Spinal cord (tissue), 10 donors: Measurements from ENCODE around the gene ELAC2. TPM values are rescaled to one million over a fixed set of nuclear protein-coding genes. Genes with fewer than 3 reads are reported as not detected.
A peak's percentile ranks its signal among the peaks of the same experiment; 100 is the strongest.

Experiments
- DNase-seq, 6 donors: peaks; one replicate each; pipeline versions ENCODE4 v3.0.0 to v3.0.0-alpha.2; 2013 to 2015; ENCODE audit warnings: low spot score in 6 of 6, low read depth in 4 of 6
- H3K27ac ChIP-seq: one replicate; pipeline ENCODE4 v1.5.1; 2013; ENCODE audit warnings: low read depth, low read length, control low read depth
- H3K27me3 ChIP-seq: one replicate; pipeline ENCODE4 v1.6.1; 2013; ENCODE audit warnings: low read length; ENCODE audit not compliant: control insufficient read depth, insufficient read depth
- H3K36me3 ChIP-seq: one replicate; pipeline ENCODE4 v1.6.1; 2013; ENCODE audit warnings: low read length; ENCODE audit not compliant: control insufficient read depth, insufficient read depth
- H3K4me1 ChIP-seq: one replicate; pipeline ENCODE4 v1.6.1; 2013; ENCODE audit warnings: low read length; ENCODE audit not compliant: control insufficient read depth, insufficient read depth
- H3K4me3 ChIP-seq: one replicate; pipeline ENCODE4 v1.5.1; 2013; ENCODE audit warnings: low read depth, low read length, control low read depth
- H3K9me3 ChIP-seq: one replicate; pipeline ENCODE4 v1.6.1; 2013; ENCODE audit warnings: low read length; ENCODE audit not compliant: control insufficient read depth, insufficient read depth
- whole genome bisulfite sequencing: methylation state at CpG from one replicate; pipeline ENCODE4 v1.1.5; 2013; ENCODE audit warnings: missing lambda C conversion rate; ENCODE audit not compliant: insufficient coverage; 5-methylcytosine and 5-hydroxymethylcytosine counted together
- polyA plus RNA-seq, 2 donors: library from polyadenylated mRNA; unstranded; fragments of 120-200 nt; gene quantifications; one replicate each; pipeline ENCODE4 v1.2.1, GENCODE V29; 2013; ENCODE audit not compliant: insufficient read length in 2 of 2
- total RNA-seq, 2 donors: library from RNA; depleted of rRNA in 1 of 2; stranded (reverse); fragments of 120-200 nt in 1 of 2; fragments of >200 nt in 1 of 2; gene quantifications; one replicate each; pipeline versions ENCODE4 v1.2.3 to v1.2.4, GENCODE V29; 2013 to 2014
- donor health status: healthy.

ELAC2 gene
- total and polyA plus RNA-seq, 4 donors = 55.3 to 64.4 (median 58.5) TPM

- WGBS = 11% methylated on average over 6 of the region's 15 CpGs
- no peak overlapping the region for H3K27ac ChIP-seq
These were observed 14.9 kb downstream of the ELAC2 start for GRCh38 chr17:13002761-13003453.

GRCh38 chr17:13001991-13002615 is 15.7 kb downstream of the ELAC2 start:
- peak in 3 of 6 donors; percentile 54 to 90 (median 82) for DNase-seq
- H3K9me3 ChIP-seq = no peaks in the 10 kb centered on the region
- no peak overlapping the region for H3K4me3 ChIP-seq
- no peaks in the 10 kb centered on the region for H3K27me3 ChIP-seq
- peaks cover 12% of the 10 kb centered on the region for H3K4me1 ChIP-seq
- H3K27ac ChIP-seq = no peak overlapping the region
- WGBS = 39% methylated on average over 15 of the region's 15 CpGs
- H3K36me3 ChIP-seq = peaks cover 71% of the 10 kb centered on the region

More at GRCh38 chr17:13002761-13003453, 14.9 kb downstream of the ELAC2 start:
- peak; percentile 77 to 97 (median 85) for DNase-seq
- no peaks in the 10 kb centered on the region for H3K9me3 ChIP-seq
- no peak overlapping the region for H3K4me3 ChIP-seq
- peaks cover 67% of the 10 kb centered on the region for H3K36me3 ChIP-seq
- H3K27me3 ChIP-seq = no peaks in the 10 kb centered on the region
- H3K4me1 ChIP-seq = peaks cover 12% of the 10 kb centered on the region

GRCh38 chr17:13000561-13000960 is 17.3 kb downstream of the ELAC2 start:
- 91% methylated on average over 5 of the region's 8 CpGs for WGBS
- peaks cover 12% of the 10 kb centered on the region for H3K4me1 ChIP-seq
- H3K36me3 ChIP-seq = peaks cover 81% of the 10 kb centered on the region
- no peak overlapping the region for H3K27ac ChIP-seq
- no peak overlapping the region for H3K4me3 ChIP-seq
- H3K9me3 ChIP-seq = no peaks in the 10 kb centered on the region
- no peaks in the 10 kb centered on the region for H3K27me3 ChIP-seq
- DNase-seq = no peak

- H3K27ac ChIP-seq = no peak overlapping the region
- H3K36me3 ChIP-seq = peaks cover 90% of the 10 kb centered on the region
- H3K9me3 ChIP-seq = no peaks in the 10 kb centered on the region
- H3K4me1 ChIP-seq = peaks cover 12% of the 10 kb centered on the region
- H3K27me3 ChIP-seq = no peaks in the 10 kb centered on the region
- 67% methylated on average over 5 of the region's 5 CpGs for WGBS
- no peak overlapping the region for H3K4me3 ChIP-seq
- DNase-seq = peak in 1 of 6 donors; percentile 29
These were observed 19.0 kb downstream of the ELAC2 start for GRCh38 chr17:12998874-12999273.

- Histone ChIP-seq H3K4me1 (peaks cover 12% of the 10 kb centered on the region), H3K27ac (no peak overlapping the region), H3K36me3 (peaks cover 90% of the 10 kb centered on the region), H3K27me3 (no peaks in the 10 kb centered on the region), H3K4me3 (no peak overlapping the region), H3K9me3 (no peaks in the 10 kb centered on the region)
- DNase-seq = no peak
- 78% methylated on average over 7 of the region's 8 CpGs for WGBS
These were observed 19.4 kb downstream of the ELAC2 start for GRCh38 chr17:12998461-12998860.

- Histone ChIP-seq H3K27me3 (no peaks in the 10 kb centered on the region), H3K36me3 (peaks cover 92% of the 10 kb centered on the region)
These were observed 20.9 kb downstream of the ELAC2 start for GRCh38 chr17:12996941-12997340.

GRCh38 chr17:12996357-12996756 is 21.5 kb downstream of the ELAC2 start:
- H3K9me3 ChIP-seq = no peaks in the 10 kb centered on the region
- no peak overlapping the region for H3K27ac ChIP-seq
- no peaks in the 10 kb centered on the region for H3K4me1 ChIP-seq
- 95% methylated on average over 10 of the region's 10 CpGs for WGBS
- H3K27me3 ChIP-seq = no peaks in the 10 kb centered on the region
- no peak overlapping the region for H3K4me3 ChIP-seq
- DNase-seq = no peak
- peaks cover 91% of the 10 kb centered on the region for H3K36me3 ChIP-seq

More at GRCh38 chr17:12996941-12997340, 20.9 kb downstream of the ELAC2 start:
- Histone ChIP-seq H3K4me3 (no peak overlapping the region), H3K9me3 (no peaks in the 10 kb centered on the region), H3K27ac (no peak overlapping the region), H3K4me1 (peaks cover 2% of the 10 kb centered on the region)
- 95% methylated on average over 5 of the region's 5 CpGs for WGBS
- DNase-seq = no peak

GRCh38 chr17:12995896-12996295 is 21.9 kb downstream of the ELAC2 start:
- no peaks in the 10 kb centered on the region for H3K27me3 ChIP-seq
- no peaks in the 10 kb centered on the region for H3K4me1 ChIP-seq
- H3K36me3 ChIP-seq = peaks cover 91% of the 10 kb centered on the region
- WGBS = 96% methylated on average over 19 of the region's 19 CpGs
- no peak overlapping the region for H3K4me3 ChIP-seq
- no peaks in the 10 kb centered on the region for H3K9me3 ChIP-seq
- DNase-seq = no peak
- H3K27ac ChIP-seq = no peak overlapping the region

- 92% methylated on average over 6 of the region's 11 CpGs for WGBS
- H3K36me3 ChIP-seq = peaks cover 91% of the 10 kb centered on the region
These were observed 22.5 kb downstream of the ELAC2 start for GRCh38 chr17:12995106-12995895.

More at GRCh38 chr17:12995106-12995895, 22.5 kb downstream of the ELAC2 start:
- no peak for DNase-seq
- Histone ChIP-seq H3K4me3 (no peak overlapping the region), H3K27me3 (no peaks in the 10 kb centered on the region), H3K27ac (no peak overlapping the region), H3K4me1 (no peaks in the 10 kb centered on the region), H3K9me3 (no peaks in the 10 kb centered on the region)
